SH-SY5Y (cell line): ENCODE measurements around the gene SLX4.

ENCODE experiments used
- GATA2 ChIP-seq: IDR thresholded peaks from 2 replicates; pipeline ENCODE4 v1.6.1; 2011; ENCODE audit warnings: mild to moderate bottlenecking, low read depth, low read length
- GATA3 ChIP-seq: IDR thresholded peaks from 2 replicates; pipeline ENCODE4 v1.6.1; 2011; ENCODE audit warnings: low read depth, mild to moderate bottlenecking, low read length, moderate library complexity

DNA sequence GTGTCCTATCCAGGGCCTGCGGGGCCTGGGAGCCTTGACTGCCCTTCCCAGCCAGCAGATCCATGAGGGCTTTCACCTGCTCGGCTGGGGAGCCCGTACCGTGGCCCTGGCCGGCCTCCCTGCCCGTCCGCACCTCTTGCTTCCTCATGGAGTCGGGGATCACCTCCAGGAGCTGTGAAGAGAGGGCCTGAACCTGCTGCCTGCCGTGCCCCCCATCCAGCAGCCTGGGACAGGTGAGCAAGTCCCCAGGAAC lies 46.6 kb downstream of the SLX4 start:
- TF ChIP-seq GATA3 (no peak), GATA2 (no peak)
